ENCODE measurements around the gene ZNF205. TPM values are rescaled to one million over a fixed set of nuclear protein-coding genes. Genes with fewer than 3 reads are reported as not detected.

Gene ZNF205
- total RNA-seq: 1 to 10 TPM; 4.0 to 8.4 (median 5.4) TPM
- long read RNA-seq: 0 reads

GRCh38 chr16:3112058-3112880 lies at the start of gene ZNF205:
ZNF205 (plus strand) TSS chr16:3112586; CDS start chr16:3113431, 845 bp downstream.
- ATAC-seq (peak; percentile 97 to 99 (median 98)), DNase-seq (peak; percentile 76 to 78 (median 78))
- WGBS (ENCODE audit: insufficient coverage, low coverage, low lambda C conversion rate, missing lambda C conversion rate): 6% methylated on average over 16 of the region's 23 CpGs
- Histone ChIP-seq H3K27ac (peak within 1 kb of the TSS; percentile 16 to 50 (median 37)), H3K36me3 (no peaks in the 10 kb centered on the region), H3K27me3 (no peaks in the 10 kb centered on the region), H3K4me3 (peak within 1 kb of the TSS; percentile 68 to 79 (median 71)), H3K4me1 (peaks cover 0 to 15% (median 6%) of the 10 kb centered on the region in 4 donors), H3K9me3 (no peaks in the 10 kb centered on the region)
- intact Hi-C loops (cut with DNase I): no loop called here
- TF ChIP-seq POLR2A (IDR thresholded peaks at IDR 0.05): no peak

GRCh38 chr16:3063625-3064386 lies 48.6 kb upstream of the ZNF205 start:
- peaks cover 0 to 29% (median 6%) of the 10 kb centered on the region in 4 donors for H3K4me1 ChIP-seq
- H3K27me3 ChIP-seq: no peaks in the 10 kb centered on the region
- intact Hi-C loops (cut with DNase I): no loop called here
- peak overlapping the region in 1 of 3 donors; percentile 97 for H3K27ac ChIP-seq
- DNase-seq (no peak), ATAC-seq (no peak)
- 85% methylated on average over 5 of the region's 8 CpGs for WGBS (ENCODE audit: insufficient coverage, low coverage, low lambda C conversion rate, missing lambda C conversion rate)
- H3K4me3 ChIP-seq: no peak overlapping the region
- no peak for TF ChIP-seq CTCF (IDR thresholded peaks at IDR 0.05)
- TF ChIP-seq POLR2A (IDR thresholded peaks at IDR 0.05): no peak
- H3K9me3 ChIP-seq: no peaks in the 10 kb centered on the region
- peaks cover 0 to 10% (median 5%) of the 10 kb centered on the region in 4 donors for H3K36me3 ChIP-seq

DNA sequence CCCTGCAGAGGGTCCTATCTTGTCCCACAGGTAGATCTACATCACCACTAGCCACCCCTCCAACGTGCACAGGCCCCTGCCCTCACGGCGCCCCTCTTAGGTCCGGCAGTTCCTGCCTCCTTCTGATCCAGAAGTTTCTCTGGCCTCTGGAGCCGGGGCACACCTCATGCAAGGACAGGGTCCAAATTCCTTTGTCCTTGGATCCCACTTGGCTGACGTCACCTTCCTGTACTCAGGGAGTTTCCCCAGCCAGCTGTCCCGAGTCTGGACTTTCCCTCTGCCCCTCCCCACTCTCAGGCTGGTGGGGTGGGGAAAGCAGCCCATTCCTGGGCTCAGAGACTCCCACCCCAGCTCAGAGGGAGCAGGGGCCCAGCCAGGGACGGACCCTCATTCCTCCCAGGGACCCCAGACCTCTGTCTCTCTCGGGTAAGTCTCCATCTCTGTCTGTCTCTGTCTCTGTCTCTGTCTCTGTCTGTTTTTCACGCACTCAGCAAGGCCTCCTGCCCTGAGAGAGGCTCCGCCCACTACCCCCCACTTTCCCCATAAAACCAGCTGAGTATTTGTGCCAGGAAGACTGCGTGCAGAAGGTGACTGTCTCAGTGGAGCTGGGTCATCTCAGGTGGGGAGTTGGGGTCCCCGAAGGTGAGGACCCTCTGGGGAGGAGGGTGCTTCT lies 47.2 kb upstream of the ZNF205 start, which contains the start of gene IL32:
Gene IL32, plus strand, starts transcription at position 572 of the 673 bp plus-strand sequence. CDS start 172 bp downstream, outside the sequence.
- H3K4me1 ChIP-seq: peaks cover 0 to 22% (median 4%) of the 10 kb centered on the region in 4 donors
- peak within 1 kb of the TSS; percentile 96 to 97 (median 97) for H3K27ac ChIP-seq
- H3K27me3 ChIP-seq: no peaks in the 10 kb centered on the region
- ATAC-seq (peak; percentile 77 to 90 (median 86)), DNase-seq (peak; percentile 86 to 88 (median 87))
- intact Hi-C loops (cut with DNase I): no loop called here
- H3K4me3 ChIP-seq: peak within 1 kb of the TSS; percentile 65 to 72 (median 66)
- WGBS (ENCODE audit: insufficient coverage, low coverage, low lambda C conversion rate, missing lambda C conversion rate): 20% methylated on average over 11 of the region's 13 CpGs
- no peaks in the 10 kb centered on the region for H3K9me3 ChIP-seq
- peaks cover 0 to 14% (median 5%) of the 10 kb centered on the region in 4 donors for H3K36me3 ChIP-seq
- TF ChIP-seq POLR2A (IDR thresholded peaks at IDR 0.05) (peak; percentile 83), CTCF (IDR thresholded peaks at IDR 0.05) (no peak)

- H3K4me3 ChIP-seq: peak overlapping the region; percentile 65 to 72 (median 66)
- no peaks in the 10 kb centered on the region for H3K27me3 ChIP-seq
- 20% methylated on average over 16 of the region's 26 CpGs for WGBS (ENCODE audit: insufficient coverage, low coverage, low lambda C conversion rate, missing lambda C conversion rate)
- DNase-seq (peak in 1 of 3 donors; percentile 71), ATAC-seq (peak; percentile 6 to 53 (median 49))
- peaks cover 0 to 14% (median 5%) of the 10 kb centered on the region in 4 donors for H3K36me3 ChIP-seq
- TF ChIP-seq CTCF (IDR thresholded peaks at IDR 0.05): no peak
- no peak for TF ChIP-seq POLR2A (IDR thresholded peaks at IDR 0.05)
- H3K27ac ChIP-seq: peak overlapping the region; percentile 96 to 97 (median 97)
- H3K4me1 ChIP-seq: peaks cover 0 to 17% (median 3%) of the 10 kb centered on the region in 4 donors
- intact Hi-C loops (cut with DNase I): no loop called here
- H3K9me3 ChIP-seq: no peaks in the 10 kb centered on the region
These were observed 46.5 kb upstream of the ZNF205 start for GRCh38 chr16:3065742-3066439.

Measured in right lobe of liver (tissue), 6 donors.